ENCODE data around the gene PIK3R6. TPM values are rescaled to one million over a fixed set of nuclear protein-coding genes. Genes with fewer than 3 reads are reported as not detected.

Gene PIK3R6
- total and polyA plus RNA-seq, 2 experiments from 2014 or later, result 0.11 to 0.24 TPM

- Mint-ChIP-seq H3K27me3 (ENCODE audit: insufficient read depth, low read depth, poor library complexity) (peaks cover 7% of the 10 kb centered on the region), H3K36me3 (ENCODE audit: low read depth) (no peaks in the 10 kb centered on the region; the same call in 2 of the 3 replicates), H3K9me3 (no peaks in the 10 kb centered on the region), H3K27ac (no peak overlapping the region), H3K4me1 (no peaks in the 10 kb centered on the region; the same call in 2 of the 3 replicates), H3K4me3 (no peak overlapping the region)
- ATAC-seq (no peak), DNase-seq (ENCODE audit: low spot score) (no peak)
- Histone ChIP-seq H3F3A (replicated peaks; ENCODE audit: low read depth) (no peaks in the 10 kb centered on the region), H3K4me3 (no peak overlapping the region), H3K79me2 (replicated peaks; ENCODE audit: insufficient read depth) (no peaks in the 10 kb centered on the region), H3K4me1 (ENCODE audit: insufficient read depth) (no peaks in the 10 kb centered on the region), H4K20me1 (replicated peaks; ENCODE audit: insufficient read depth) (no peaks in the 10 kb centered on the region), H2AFZ (no peak overlapping the region), H3K27ac (ENCODE audit: low read depth) (no peak overlapping the region), H3K36me3 (ENCODE audit: insufficient read depth) (no peaks in the 10 kb centered on the region), H3K4me2 (no peak overlapping the region), H3K9me2 (ENCODE audit: insufficient read depth) (no peaks in the 10 kb centered on the region), H3K27me3 (ENCODE audit: insufficient read depth) (no peaks in the 10 kb centered on the region)
- TF ChIP-seq EZH2phosphoT487 (IDR thresholded peaks at IDR 0.05; ENCODE audit: unreplicated experiment) (no peak), POLR2AphosphoS5 (IDR thresholded peaks at IDR 0.05; ENCODE audit: low read depth) (no peak), ZNF462 (CRISPR knock-in tag; IDR thresholded peaks at IDR 0.05) (no peak), REST (IDR thresholded peaks at IDR 0.05; ENCODE audit: unreplicated experiment) (no peak), CTCF (conservative IDR thresholded peaks at IDR 0.05; ENCODE audit: low read depth in 2 of 2) (no peak), ZNF114 (CRISPR knock-in tag; IDR thresholded peaks at IDR 0.05) (no peak), CREB1 (CRISPR knock-in tag; IDR thresholded peaks at IDR 0.05; ENCODE audit: low read depth) (no peak), EZH2 (IDR thresholded peaks at IDR 0.05; ENCODE audit: low read depth, unreplicated experiment) (no peak)
Observed at GRCh38 chr17:8865385-8865784, 2.1 kb downstream of the PIK3R6 start.
